Kidney epithelial cell (primary cell): ENCODE data around the gene TOP1. TPM values are rescaled to one million over a fixed set of nuclear protein-coding genes. Genes with fewer than 3 reads are reported as not detected.

ENCODE experiments used
- DNase-seq: peaks from one replicate; pipeline ENCODE4 v3.0.0-alpha.2; 2010; ENCODE audit warnings: low read depth
- H3K27me3 ChIP-seq: 2 replicates; pipeline ENCODE4 v1.6.0; 2011; ENCODE audit warnings: low read length; ENCODE audit not compliant: control insufficient read depth, insufficient read depth
- H3K36me3 ChIP-seq: 2 replicates; pipeline ENCODE4 v1.5.1; 2011; ENCODE audit warnings: low read length; ENCODE audit not compliant: control insufficient read depth, insufficient read depth
- H3K4me3 ChIP-seq: 2 replicates; pipeline ENCODE4 v1.5.1; 2011; ENCODE audit warnings: low read depth, mild to moderate bottlenecking, control low read depth, low read length
- total RNA-seq: library from RNA; depleted of rRNA; stranded (reverse); fragments of >200 nt; gene quantifications from 2 replicates; pipeline ENCODE4 v1.2.3, GENCODE V29; 2015
- TF ChIP-seq, protein P1 (sequence below): IDR thresholded peaks from 2 replicates; pipeline ENCODE4 v1.5.1; 2011; ENCODE audit warnings: mild to moderate bottlenecking, moderate library complexity, low read length, control low read depth, inconsistent platforms; ENCODE audit not compliant: insufficient read depth, poor library complexity, severe bottlenecking

Gene TOP1
- total RNA-seq, 1 donor from 2014 or later, result 38.0 TPM

- Histone ChIP-seq H3K27me3 (no peaks in the 10 kb centered on the region), H3K36me3 (no peaks in the 10 kb centered on the region), H3K4me3 (no peak overlapping the region)
- TF ChIP-seq, protein P1, sequence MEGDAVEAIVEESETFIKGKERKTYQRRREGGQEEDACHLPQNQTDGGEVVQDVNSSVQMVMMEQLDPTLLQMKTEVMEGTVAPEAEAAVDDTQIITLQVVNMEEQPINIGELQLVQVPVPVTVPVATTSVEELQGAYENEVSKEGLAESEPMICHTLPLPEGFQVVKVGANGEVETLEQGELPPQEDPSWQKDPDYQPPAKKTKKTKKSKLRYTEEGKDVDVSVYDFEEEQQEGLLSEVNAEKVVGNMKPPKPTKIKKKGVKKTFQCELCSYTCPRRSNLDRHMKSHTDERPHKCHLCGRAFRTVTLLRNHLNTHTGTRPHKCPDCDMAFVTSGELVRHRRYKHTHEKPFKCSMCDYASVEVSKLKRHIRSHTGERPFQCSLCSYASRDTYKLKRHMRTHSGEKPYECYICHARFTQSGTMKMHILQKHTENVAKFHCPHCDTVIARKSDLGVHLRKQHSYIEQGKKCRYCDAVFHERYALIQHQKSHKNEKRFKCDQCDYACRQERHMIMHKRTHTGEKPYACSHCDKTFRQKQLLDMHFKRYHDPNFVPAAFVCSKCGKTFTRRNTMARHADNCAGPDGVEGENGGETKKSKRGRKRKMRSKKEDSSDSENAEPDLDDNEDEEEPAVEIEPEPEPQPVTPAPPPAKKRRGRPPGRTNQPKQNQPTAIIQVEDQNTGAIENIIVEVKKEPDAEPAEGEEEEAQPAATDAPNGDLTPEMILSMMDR, result no peak
- DNase-seq, result no peak
Observed at GRCh38 chr20:40983898-40984297, 44.7 kb upstream of the TOP1 start.

- TF ChIP-seq, protein P1, result no peak
- Histone ChIP-seq H3K4me3 (no peak overlapping the region), H3K36me3 (no peaks in the 10 kb centered on the region), H3K27me3 (no peaks in the 10 kb centered on the region)
- no peak for DNase-seq
Observed at GRCh38 chr20:40984496-40984895, 44.1 kb upstream of the TOP1 start.

DNA sequence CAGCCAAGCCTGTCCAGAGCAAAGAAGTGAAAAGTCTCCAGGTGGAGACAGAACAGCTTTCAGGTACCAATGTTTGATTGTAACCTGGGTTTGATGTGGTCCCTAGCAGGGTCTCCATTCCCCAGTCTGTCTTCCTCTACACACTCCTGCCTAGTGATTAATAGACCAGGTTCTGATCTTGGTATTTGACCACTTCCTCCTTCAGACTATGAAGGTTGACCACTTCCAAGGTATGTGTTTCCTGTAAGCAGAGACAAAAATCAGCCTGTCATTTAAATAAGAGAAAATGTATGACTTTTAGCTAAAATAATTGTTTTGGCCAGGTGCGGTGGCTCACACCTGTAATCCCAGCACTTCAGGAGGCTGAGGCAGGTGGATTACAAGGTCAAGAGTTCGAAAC, 41.8 kb upstream of the TOP1 start:
- no peaks in the 10 kb centered on the region for H3K36me3 ChIP-seq
- TF ChIP-seq, protein P1, result no peak
- no peak for DNase-seq
- no peaks in the 10 kb centered on the region for H3K27me3 ChIP-seq
- H3K4me3 ChIP-seq, result no peak overlapping the region

DNA sequence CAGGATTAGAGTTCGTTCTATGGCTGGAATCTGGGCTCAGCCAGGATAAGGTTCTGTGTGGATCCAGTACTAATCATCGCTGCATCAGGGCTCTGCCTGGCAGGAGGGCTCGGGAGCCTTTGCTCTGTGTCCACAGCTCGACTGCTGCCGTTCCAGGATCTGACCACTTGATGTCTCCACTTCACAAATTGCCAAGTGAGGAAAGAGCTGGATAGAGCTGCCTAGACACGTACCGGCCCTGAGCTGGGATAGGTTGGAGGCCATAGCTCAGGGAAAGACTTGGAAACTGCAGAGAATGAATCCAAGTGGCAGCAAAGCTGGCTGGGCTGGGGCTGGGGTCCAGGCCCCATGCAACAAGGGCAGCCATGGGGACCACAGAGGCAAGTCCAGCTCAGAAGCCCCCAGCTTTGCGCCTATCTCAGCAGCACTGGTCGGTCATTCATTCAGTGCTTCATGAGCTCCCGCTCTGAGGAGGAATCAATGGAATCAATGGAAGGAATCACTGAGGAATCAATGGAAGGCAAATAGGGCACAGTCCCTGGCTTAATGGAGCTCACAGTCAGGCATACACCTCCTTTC, 38.0 kb upstream of the TOP1 start:
- TF ChIP-seq, protein P1, result peak; percentile 89
- H3K36me3 ChIP-seq, result no peaks in the 10 kb centered on the region
- H3K4me3 ChIP-seq, result no peak overlapping the region
- peak; percentile 51 for DNase-seq
- H3K27me3 ChIP-seq, result no peaks in the 10 kb centered on the region

DNA sequence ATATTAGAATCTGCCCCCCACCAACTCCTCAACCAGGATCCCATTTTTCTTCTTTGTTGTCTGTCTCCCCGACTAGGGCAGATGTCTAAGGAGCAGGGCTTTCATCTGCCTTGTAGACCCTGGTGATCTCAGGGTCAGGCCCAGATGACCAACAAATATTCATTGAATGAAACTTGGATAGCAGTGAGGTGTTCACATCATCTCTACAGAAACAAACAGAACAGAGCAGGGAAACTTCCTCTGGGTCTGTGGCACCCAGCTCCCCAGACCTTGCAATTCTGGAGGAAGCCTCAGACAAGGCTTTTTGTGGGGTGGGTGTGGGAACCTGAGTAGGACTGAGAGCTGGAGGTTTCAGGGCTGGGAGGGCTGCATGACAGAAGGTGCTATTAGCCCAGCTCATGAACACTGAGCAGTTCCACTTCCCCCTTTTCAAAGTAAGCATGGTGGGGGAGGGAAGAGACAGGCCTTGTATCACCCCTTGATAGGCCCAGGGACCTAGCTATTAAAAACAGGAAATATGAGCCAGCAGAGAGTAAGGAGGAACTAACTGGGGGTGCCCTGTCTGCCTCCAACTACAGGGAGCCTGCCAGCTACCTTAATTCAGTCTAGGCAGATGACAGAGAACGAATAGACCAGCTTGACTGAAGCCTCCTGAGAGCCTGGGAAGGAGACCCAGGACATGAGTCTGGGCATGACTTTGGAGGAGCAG, 37.3 kb upstream of the TOP1 start:
- no peak overlapping the region for H3K4me3 ChIP-seq
- no peaks in the 10 kb centered on the region for H3K27me3 ChIP-seq
- no peak for DNase-seq
- TF ChIP-seq, protein P1, result no peak
- H3K36me3 ChIP-seq, result no peaks in the 10 kb centered on the region
